Measurements from ENCODE around the gene DSTN.

GRCh38 chr20:17657898-17658647 is 88.2 kb downstream of the DSTN start:
- TF ChIP-seq POLR2AphosphoS5 (IDR thresholded peaks at IDR 0.05) (no peak), POLR2A (IDR thresholded peaks at IDR 0.05) (no peak), EP300 (IDR thresholded peaks at IDR 0.05) (no peak)

Data from stomach (tissue), 4 donors.